HepG2 (cell line): Measurements from ENCODE around the gene TARP.
"Not testable (repeated sequence)": the region's sequence is repeated elsewhere in the genome, so short reads cannot be mapped to it uniquely, and the experiment has no call there.

Experiments
- ATAC-seq: fragments of 200-7000 bp; cut with Tn5 transposase; 3 replicates; pipeline ENCODE4 v1.9.1; 2020; ENCODE audit warnings: mild to moderate bottlenecking, moderate library complexity
- BruUV-seq: library from RNA; stranded (reverse); fragments of 400-500 nt; replicated peaks from 2 replicates; lab custom pipeline; 2021; lab: Mats Ljungman, UMichigan
- CTCF ChIA-PET: fragments of 300-600 bp; formaldehyde crosslinking; extraction: SDS; loops from one replicate; lab custom pipeline; 2021; ENCODE audit warnings: low total read pairs, inconsistent platforms, low intra/inter-chr PET ratio; lab: Yijun Ruan, JAX
- POLR2A ChIA-PET: fragments of 350-600 bp; sonication (Branson Sonifier 250); formaldehyde crosslinking; loops from one replicate; lab custom pipeline; 2020; ENCODE audit warnings: antibody characterized with exemption, inconsistent platforms; lab: Yijun Ruan, JAX
- DNase-seq: peaks from one replicate; pipeline ENCODE4 v3.0.0-alpha.2; 2015; ENCODE audit warnings: low spot score
- FAIRE-seq: peaks from 3 replicates; lab custom pipeline; 2011; peaks lifted over from hg19 to GRCh38; lab: Jason Lieb, UNC
- H2AFZ ChIP-seq: one replicate; pipeline ENCODE4 v1.6.1; 2011; ENCODE audit warnings: low read length, inconsistent platforms
- H3K27ac ChIP-seq: fragments of 300-600 bp; 3 replicates; pipeline ENCODE4 v1.8.0; 2011; ENCODE audit warnings: mixed run types, mild to moderate bottlenecking, mixed read lengths, low read length, inconsistent platforms; ENCODE audit not compliant: insufficient read depth; ENCODE audit errors: extremely low read length
- H3K27me3 ChIP-seq, 2 experiments: fragments of 200-600 bp in 1 of 2; 2 replicates in 1 of 2; 3 replicates in 1 of 2; pipeline versions ENCODE4 v1.6.0 to v1.8.0; 2011; ENCODE audit warnings: low read length in 2 of 2, mild to moderate bottlenecking in 2 of 2, moderate library complexity in 2 of 2, inconsistent platforms in 1 of 2; ENCODE audit not compliant: insufficient read depth in 2 of 2, control insufficient read depth in 1 of 2
- H3K36me3 ChIP-seq, 2 experiments: fragments of 200-600 bp in 1 of 2; replicated peaks in 1 of 2; 2 replicates in 1 of 2; 3 replicates in 1 of 2; pipeline versions ENCODE4 v1.5.1 to v1.8.0; 2011; ENCODE audit warnings: low read length in 2 of 2, inconsistent platforms in 1 of 2; ENCODE audit not compliant: insufficient read depth in 2 of 2, control insufficient read depth in 1 of 2
- H3K4me1 ChIP-seq: 2 replicates; pipeline ENCODE4 v1.5.1; 2012; ENCODE audit warnings: low read length, inconsistent platforms; ENCODE audit not compliant: insufficient read depth
- H3K4me2 ChIP-seq: 2 replicates; pipeline ENCODE4 v1.6.0; 2011; ENCODE audit warnings: low read depth, low read length, inconsistent platforms
- H3K4me3 ChIP-seq, 3 experiments: fragments of 200-600 bp in 1 of 3; sonication (generic), shearing (Covaris generic) in 1 of 3; replicated peaks in 1 of 3; 2 replicates each; pipeline ENCODE4 v1.5.1; 2011 to 2016; ENCODE audit warnings: low read length in 3 of 3, inconsistent platforms in 2 of 3, low read depth in 2 of 3, mild to moderate bottlenecking in 2 of 3, control low read depth in 1 of 3, mixed read lengths in 1 of 3; ENCODE audit not compliant: insufficient read depth in 1 of 3
- H3K79me2 ChIP-seq: one replicate; pipeline ENCODE4 v1.6.1; 2011; ENCODE audit warnings: low read length, inconsistent platforms; ENCODE audit not compliant: insufficient read depth
- H3K9ac ChIP-seq: 2 replicates; pipeline ENCODE4 v1.6.0; 2011; ENCODE audit warnings: mild to moderate bottlenecking, low read depth, low read length, inconsistent platforms; ENCODE audit not compliant: insufficient read depth
- H3K9me3 ChIP-seq: 2 replicates; pipeline ENCODE4 v1.5.1; 2012; ENCODE audit warnings: mild to moderate bottlenecking, low read length
- H4K20me1 ChIP-seq: 2 replicates; pipeline ENCODE4 v1.6.0; 2011; ENCODE audit warnings: inconsistent platforms, mild to moderate bottlenecking, low read length, moderate library complexity; ENCODE audit not compliant: insufficient read depth
- CAMTA2 ChIP-seq: sonication (generic); formaldehyde crosslinking; IDR thresholded peaks from 2 replicates; pipeline ENCODE4 v1.4.0; 2020; ENCODE audit warnings: mild to moderate bottlenecking, missing genetic modification reagents, borderline replicate concordance
- CREB1 ChIP-seq, 2 experiments: fragments of 450-650 bp in 1 of 2; IDR thresholded peaks; 2 replicates each; pipeline ENCODE4 v1.6.1; 2016 to 2017; ENCODE audit warnings: control low read depth in 1 of 2, mild to moderate bottlenecking in 1 of 2, missing compliant biosample characterization in 1 of 2, missing genetic modification characterization in 1 of 2
- GMEB2 ChIP-seq: IDR thresholded peaks from 2 replicates; pipeline ENCODE4 v1.6.1; 2016; ENCODE audit warnings: missing biosample characterization, missing genetic modification reagents, low read depth
- MNT ChIP-seq: fragments of 450-650 bp; IDR thresholded peaks from 2 replicates; pipeline ENCODE4 v1.6.1; 2016
- ZFP62 ChIP-seq: sonication (generic); formaldehyde crosslinking; IDR thresholded peaks from 2 replicates; pipeline ENCODE4 v1.4.0; 2020; ENCODE audit warnings: missing genetic modification reagents
- ZNF607 ChIP-seq: sonication (generic); formaldehyde crosslinking; IDR thresholded peaks from 2 replicates; pipeline ENCODE4 v1.5.1; 2020; ENCODE audit warnings: missing genetic modification reagents, mild to moderate bottlenecking, borderline replicate concordance
- ZNF629 ChIP-seq: sonication (generic); formaldehyde crosslinking; conservative IDR thresholded peaks from 2 replicates; pipeline ENCODE4 v1.5.0; 2020; ENCODE audit warnings: missing genetic modification reagents
- WGBS: methylation state at CpG from one replicate; pipeline ENCODE4 v1.1.6; 2017; ENCODE audit warnings: low lambda C conversion rate; 5-methylcytosine and 5-hydroxymethylcytosine counted together
- in situ Hi-C: cut with HindIII; loops from 2 replicates; pipeline ENCODE4 v1.10.0; 2017; ENCODE audit warnings: low pct_unique_long_range_greater_than_20kb; ENCODE audit not compliant: extremely low pct_ligation_motif_present
- intact Hi-C: fragments of 100-400 bp; cut with micrococcal nuclease; formaldehyde crosslinking; loops from one replicate; pipeline ENCODE4 v1.10.0; 2022; ENCODE audit not compliant: unreplicated experiment

The TARP gene

GRCh38 chr7:38274927-38275620, 1.6 kb upstream of the TARP start:
- no peak overlapping the region for H3K4me3 ChIP-seq
- H3K79me2 ChIP-seq: no peaks in the 10 kb centered on the region
- intact Hi-C loops: no loop called here
- H3K27me3 ChIP-seq: no peaks in the 10 kb centered on the region
- H3K36me3 ChIP-seq: no peaks in the 10 kb centered on the region
- DNase-seq (no peak), ATAC-seq (no peak), FAIRE-seq (no peak)
- H3K4me2 ChIP-seq: no peak overlapping the region
- BruUV-seq: no TSS peak
- no peaks in the 10 kb centered on the region for H4K20me1 ChIP-seq
- 18% methylated on average over 3 of the region's 3 CpGs for WGBS
- H3K4me1 ChIP-seq: no peaks in the 10 kb centered on the region
- H3K9me3 ChIP-seq: no peaks in the 10 kb centered on the region
- no peak overlapping the region for H3K27ac ChIP-seq
- in situ Hi-C loops: no loop called here
- H3K9ac ChIP-seq: no peak overlapping the region
- ChIA-PET CTCF (no interaction called here), POLR2A (no interaction called here)
- TF ChIP-seq GMEB2 (CRISPR knock-in tag) (no peak), ZNF629 (CRISPR knock-in tag) (peak; percentile 61)
- TF ChIP-seq, all 625 proteins: peak for 1
- H2AFZ ChIP-seq: no peak overlapping the region

- Histone ChIP-seq H3K27me3 (no peaks in the 10 kb centered on the region), H4K20me1 (no peaks in the 10 kb centered on the region), H3K79me2 (no peaks in the 10 kb centered on the region), H2AFZ (no peak overlapping the region), H3K27ac (no peak overlapping the region), H3K9me3 (no peaks in the 10 kb centered on the region), H3K4me2 (no peak overlapping the region), H3K4me3 (no peak overlapping the region), H3K9ac (no peak overlapping the region), H3K36me3 (no peaks in the 10 kb centered on the region), H3K4me1 (no peaks in the 10 kb centered on the region)
- FAIRE-seq (no peak), DNase-seq (no peak), ATAC-seq (no peak)
- intact Hi-C loops: no loop called here
- BruUV-seq: no TSS peak
- in situ Hi-C loops: no loop called here
- no peak for TF ChIP-seq MNT
- TF ChIP-seq ZNF607 (CRISPR knock-in tag): no peak
- no peak for TF ChIP-seq ZFP62
- TF ChIP-seq CREB1 (IDR thresholded peaks at IDR 0.05): 0 out of 2 replicates have a peak, but pooled peaks have one; percentile 36
- no peak for TF ChIP-seq CREB1 (CRISPR knock-in tag; IDR thresholded peaks at IDR 0.05)
- TF ChIP-seq CAMTA2 (CRISPR knock-in tag): no peak
- ChIA-PET CTCF (no interaction called here), POLR2A (no interaction called here)
- 39% methylated on average over 4 of the region's 4 CpGs for WGBS
These were observed 1.1 kb upstream of the TARP start for GRCh38 chr7:38274486-38274885.

- H3K27ac ChIP-seq, BruUV-seq, H3K27me3 ChIP-seq, FAIRE-seq, H3K4me2 ChIP-seq, POLR2A ChIA-PET, in situ Hi-C loops, H3K4me1 ChIP-seq, CTCF ChIA-PET, DNase-seq, H4K20me1 ChIP-seq, ATAC-seq, H2AFZ ChIP-seq, H3K79me2 ChIP-seq, H3K9ac ChIP-seq, H3K9me3 ChIP-seq, H3K4me3 ChIP-seq, intact Hi-C loops, H3K36me3 ChIP-seq: not testable (repeated sequence)
- WGBS: 0% methylated on average over 1 of the region's 2 CpGs
These were observed 3.0 kb downstream of the TARP start for GRCh38 chr7:38270405-38270804.
